Measurements from ENCODE around the gene MYBL2. TPM values are rescaled to one million over a fixed set of nuclear protein-coding genes. Genes with fewer than 3 reads are reported as not detected.

The MYBL2 gene
- total and polyA plus RNA-seq, 2 donors (not counting 3 experiments of a cell fraction or from before 2014, with no cell fraction given), result 35.7 to 105 TPM

DNA sequence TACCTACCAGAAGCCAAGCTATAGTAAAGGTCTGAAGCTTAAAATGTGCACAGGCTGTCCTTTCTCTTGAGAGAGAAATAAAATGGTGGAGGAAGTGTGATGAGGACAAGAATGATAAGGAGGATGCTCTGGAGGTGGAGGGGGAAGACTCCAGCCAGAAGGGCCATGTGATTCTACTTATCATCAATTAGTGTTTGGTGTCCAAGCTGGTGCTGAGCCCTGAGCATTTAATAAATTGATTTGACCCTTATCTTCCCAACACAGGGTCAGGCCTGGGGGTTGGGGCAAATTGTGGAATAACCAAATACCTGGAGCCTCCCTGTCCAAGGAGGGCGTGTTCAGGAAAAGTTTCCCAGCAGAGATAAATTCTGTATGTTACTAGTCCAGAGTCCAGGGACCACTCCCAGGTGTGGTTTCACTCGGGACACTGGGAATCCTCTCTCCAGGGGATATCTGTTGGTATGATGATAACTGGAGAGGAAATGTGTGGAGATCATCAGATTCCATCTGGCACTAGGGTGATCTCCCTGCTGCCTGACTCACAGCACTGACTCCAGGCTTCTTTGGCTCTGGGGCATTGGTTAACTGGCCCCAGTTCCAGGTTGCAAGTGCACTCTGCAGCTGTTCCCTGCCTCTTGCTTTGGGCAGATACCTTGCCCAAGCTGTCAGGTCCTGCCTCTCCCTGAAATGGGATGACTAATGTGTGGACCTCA, 3.8 kb upstream of the MYBL2 start:
- H3K79me2 ChIP-seq (ENCODE audit: control insufficient read depth, insufficient read depth, low read length), result peaks cover 8% of the 10 kb centered on the region
- no peaks in the 10 kb centered on the region for H3K9me1 ChIP-seq (replicated peaks; ENCODE audit: control insufficient read depth, extremely low read depth, insufficient read depth, low read length)
- no peak overlapping the region for H3K27ac ChIP-seq (ENCODE audit: insufficient read depth, low read depth, low read length)
- ChIA-PET CTCF (interaction anchor here (0.7 to 2.2 kb wide), 2 partner anchors 125 to 214 kb away, joined by 3 to 4 read pairs; no protein-coding TSS in a partner anchor), POLR2A (no interaction called here)
- no peaks in the 10 kb centered on the region for H4K20me1 ChIP-seq (replicated peaks; ENCODE audit: control insufficient read depth, extremely low read depth, insufficient read depth, low read length)
- no peak for TF ChIP-seq JUN (IDR thresholded peaks at IDR 0.05; ENCODE audit: borderline replicate concordance, insufficient read depth, insufficient read length, low read depth)
- intact Hi-C loops (cut with micrococcal nuclease) (loop anchor here (10.0 kb wide), 1 partner anchor 252 kb away; the partner anchor contains the start of gene TOX2), dilution Hi-C loops (cut with MboI; ENCODE audit: extremely low pct_ligation_motif_present, low sequenced_read_pairs) (no loop called here)
- DNase-seq (ENCODE audit: low read depth, low spot score) (no peak), FAIRE-seq (no peak)
- H3K9ac ChIP-seq (replicated peaks; ENCODE audit: extremely low read depth, insufficient read depth, low read length), result no peak overlapping the region
- no peak overlapping the region for H2AFZ ChIP-seq (ENCODE audit: low read depth, low read length)
- H3K4me1 ChIP-seq (ENCODE audit: control insufficient read depth, extremely low read depth, insufficient read depth, low read length), result peaks cover 8% of the 10 kb centered on the region
- no peaks in the 10 kb centered on the region for H3K36me3 ChIP-seq (ENCODE audit: control insufficient read depth in 2 of 2, extremely low read depth in 1 of 2, insufficient read depth in 2 of 2, low read length in 2 of 2)
- BruUV-seq (replicated peaks), result no TSS peak
- H3K4me2 ChIP-seq (ENCODE audit: insufficient read depth, low read length), result no peak overlapping the region
- H3K9me3 ChIP-seq (replicated peaks; ENCODE audit: control insufficient read depth, insufficient read depth, low read length), result no peaks in the 10 kb centered on the region
- H3K4me3 ChIP-seq (replicated peaks in 1 of 3; ENCODE audit: insufficient read depth in 1 of 3, low read depth in 1 of 3, low read length in 3 of 3), result no peak overlapping the region
- peaks cover 0 to 7% of the 10 kb centered on the region in 2 experiments for H3K27me3 ChIP-seq (ENCODE audit: control insufficient read depth in 2 of 2, insufficient read depth in 2 of 2, low read length in 2 of 2)

- no peaks in the 10 kb centered on the region for H3K9me1 ChIP-seq (replicated peaks; ENCODE audit: control insufficient read depth, extremely low read depth, insufficient read depth, low read length)
- no peak for TF ChIP-seq MYC (IDR thresholded peaks at IDR 0.05; ENCODE audit: low read depth, low read length)
- TF ChIP-seq POLR2A (IDR thresholded peaks at IDR 0.05; ENCODE audit: low read depth, low read length), result no peak
- no peak for TF ChIP-seq POLR2AphosphoS5 (IDR thresholded peaks at IDR 0.05; ENCODE audit: insufficient read depth, low read depth, low read length)
- H3K4me1 ChIP-seq (ENCODE audit: control insufficient read depth, extremely low read depth, insufficient read depth, low read length), result peaks cover 15% of the 10 kb centered on the region
- no peaks in the 10 kb centered on the region for H4K20me1 ChIP-seq (replicated peaks; ENCODE audit: control insufficient read depth, extremely low read depth, insufficient read depth, low read length)
- H3K27ac ChIP-seq (ENCODE audit: insufficient read depth, low read depth, low read length), result no peak overlapping the region
- no peak overlapping the region for H3K4me2 ChIP-seq (ENCODE audit: insufficient read depth, low read length)
- no TSS peak for BruUV-seq (replicated peaks)
- ChIA-PET POLR2A (no interaction called here), CTCF (interaction anchor here (0.7 kb wide), 1 partner anchor 35 kb away, joined by 3 read pairs; no protein-coding TSS in a partner anchor)
- H3K27me3 ChIP-seq (ENCODE audit: control insufficient read depth in 2 of 2, insufficient read depth in 2 of 2, low read length in 2 of 2), result peaks cover 0 to 7% of the 10 kb centered on the region in 2 experiments
- H3K79me2 ChIP-seq (ENCODE audit: control insufficient read depth, insufficient read depth, low read length), result peaks cover 24% of the 10 kb centered on the region
- no peak overlapping the region for H3K4me3 ChIP-seq (replicated peaks in 1 of 3; ENCODE audit: insufficient read depth in 1 of 3, low read depth in 1 of 3, low read length in 3 of 3)
- intact Hi-C loops (cut with micrococcal nuclease) (loop anchor here (2.0 to 10.0 kb wide), 3 partner anchors 75 to 249 kb away; partner anchors contain the start of genes IFT52, SRSF6 and TOX2), dilution Hi-C loops (cut with MboI; ENCODE audit: extremely low pct_ligation_motif_present, low sequenced_read_pairs) (no loop called here)
- no peak for FAIRE-seq
- H3K36me3 ChIP-seq (ENCODE audit: control insufficient read depth in 2 of 2, extremely low read depth in 1 of 2, insufficient read depth in 2 of 2, low read length in 2 of 2), result no peaks in the 10 kb centered on the region
- no peaks in the 10 kb centered on the region for H3K9me3 ChIP-seq (replicated peaks; ENCODE audit: control insufficient read depth, insufficient read depth, low read length)
- DNase-seq (ENCODE audit: low read depth, low spot score), result no peak
- H2AFZ ChIP-seq (ENCODE audit: low read depth, low read length), result no peak overlapping the region
- H3K9ac ChIP-seq (replicated peaks; ENCODE audit: extremely low read depth, insufficient read depth, low read length), result no peak overlapping the region
These were observed 1.3 kb upstream of the MYBL2 start for GRCh38 chr20:43665466-43666176.
